Osteoblast (primary cell): ENCODE results near the gene NTM. TPM values are rescaled to one million over a fixed set of nuclear protein-coding genes. Genes with fewer than 3 reads are reported as not detected.
A peak's percentile ranks its signal among the peaks of the same experiment; 100 is the strongest.

Experiments used
- DNase-seq: peaks from one replicate; pipeline ENCODE4 v3.0.0; 2011; ENCODE audit warnings: low spot score, mixed read lengths; ENCODE audit not compliant: insufficient read length; ENCODE audit errors: missing footprints
- H2AFZ ChIP-seq: 2 replicates; pipeline ENCODE4 v1.6.0; 2011; ENCODE audit warnings: mild to moderate bottlenecking, low read length
- H3K27ac ChIP-seq: 2 replicates; pipeline ENCODE4 v1.5.1; 2011; ENCODE audit warnings: mild to moderate bottlenecking, low read depth, low read length, moderate library complexity
- H3K27me3 ChIP-seq: 2 replicates; pipeline ENCODE4 v1.6.0; 2012; ENCODE audit warnings: mild to moderate bottlenecking, control low read depth, inconsistent platforms, low read length, moderate library complexity; ENCODE audit not compliant: insufficient read depth
- H3K36me3 ChIP-seq: 2 replicates; pipeline ENCODE4 v1.5.1; 2011; ENCODE audit warnings: mild to moderate bottlenecking, low read length, control low read depth, moderate library complexity; ENCODE audit not compliant: insufficient read depth
- H3K4me1 ChIP-seq: 2 replicates; pipeline ENCODE4 v1.5.1; 2011; ENCODE audit warnings: mild to moderate bottlenecking, low read length, control low read depth, moderate library complexity; ENCODE audit not compliant: insufficient read depth
- H3K4me2 ChIP-seq: 2 replicates; pipeline ENCODE4 v1.6.0; 2011; ENCODE audit warnings: mild to moderate bottlenecking, low read length; ENCODE audit not compliant: insufficient read depth
- H3K4me3 ChIP-seq: fragments of 200-600 bp; sonication (generic); 3 replicates; pipeline ENCODE4 v1.5.1; 2012; ENCODE audit warnings: mild to moderate bottlenecking, low read length, inconsistent platforms; ENCODE audit not compliant: insufficient read depth
- H3K79me2 ChIP-seq: 2 replicates; pipeline ENCODE4 v1.6.0; 2012; ENCODE audit warnings: mild to moderate bottlenecking, low read length, control low read depth, inconsistent platforms; ENCODE audit not compliant: insufficient read depth
- H3K9me3 ChIP-seq: 2 replicates; pipeline ENCODE4 v1.5.1; 2011; ENCODE audit warnings: low read depth, low read length, control low read depth
- H4K20me1 ChIP-seq: 2 replicates; pipeline ENCODE4 v1.6.0; 2012; ENCODE audit warnings: mild to moderate bottlenecking, low read length, control low read depth; ENCODE audit not compliant: insufficient read depth
- CTCF ChIP-seq: IDR thresholded peaks from 2 replicates; pipeline ENCODE4 v1.5.1; 2011; ENCODE audit warnings: mild to moderate bottlenecking, low read depth, low read length, moderate library complexity; ENCODE audit errors: extremely low read depth
- total RNA-seq: library from RNA; depleted of rRNA; stranded (reverse); fragments of >200 nt; gene quantifications from 2 replicates; pipeline ENCODE4 v1.2.3, GENCODE V29; 2012

Gene NTM
- total RNA-seq, 1 donor: 48.1 TPM

- peak overlapping the region; percentile 63 for H3K27ac ChIP-seq
- H3K9me3 ChIP-seq: no peaks in the 10 kb centered on the region
These were observed 528.5 kb downstream of the NTM start for GRCh38 chr11:131898949-131899348.

GRCh38 chr11:131899950-131900580, 529.6 kb downstream of the NTM start:
- Histone ChIP-seq H3K4me2 (no peak overlapping the region), H3K4me3 (no peak overlapping the region), H3K79me2 (peaks cover 8% of the 10 kb centered on the region), H3K9me3 (no peaks in the 10 kb centered on the region), H3K36me3 (no peaks in the 10 kb centered on the region), H3K27me3 (no peaks in the 10 kb centered on the region), H3K4me1 (peaks cover 36% of the 10 kb centered on the region), H3K27ac (peak overlapping the region; percentile 14), H2AFZ (no peak overlapping the region), H4K20me1 (no peaks in the 10 kb centered on the region)
- TF ChIP-seq CTCF: no peak
- DNase-seq: no peak

More at GRCh38 chr11:131898949-131899348, 528.5 kb downstream of the NTM start:
- Histone ChIP-seq H3K4me2 (no peak overlapping the region), H3K79me2 (peaks cover 2% of the 10 kb centered on the region), H3K27me3 (no peaks in the 10 kb centered on the region), H3K4me1 (peaks cover 43% of the 10 kb centered on the region), H4K20me1 (no peaks in the 10 kb centered on the region), H3K4me3 (no peak overlapping the region), H3K36me3 (no peaks in the 10 kb centered on the region), H2AFZ (no peak overlapping the region)
- DNase-seq: no peak
- TF ChIP-seq CTCF: no peak

GRCh38 chr11:131902421-131902820, 532.0 kb downstream of the NTM start:
- Histone ChIP-seq H3K4me1 (peaks cover 22% of the 10 kb centered on the region), H3K4me3 (no peak overlapping the region), H3K9me3 (no peaks in the 10 kb centered on the region), H4K20me1 (no peaks in the 10 kb centered on the region), H2AFZ (no peak overlapping the region), H3K4me2 (no peak overlapping the region), H3K79me2 (peaks cover 24% of the 10 kb centered on the region), H3K27ac (no peak overlapping the region), H3K36me3 (no peaks in the 10 kb centered on the region), H3K27me3 (no peaks in the 10 kb centered on the region)
- no peak for DNase-seq
- no peak for TF ChIP-seq CTCF

GRCh38 chr11:131903074-131903473, 532.7 kb downstream of the NTM start:
- Histone ChIP-seq H3K36me3 (no peaks in the 10 kb centered on the region), H3K79me2 (peaks cover 31% of the 10 kb centered on the region), H3K4me2 (no peak overlapping the region), H4K20me1 (no peaks in the 10 kb centered on the region), H3K4me1 (peaks cover 19% of the 10 kb centered on the region), H2AFZ (no peak overlapping the region), H3K4me3 (no peak overlapping the region), H3K27me3 (no peaks in the 10 kb centered on the region), H3K9me3 (no peaks in the 10 kb centered on the region), H3K27ac (no peak overlapping the region)
- no peak for DNase-seq
- TF ChIP-seq CTCF: no peak
